GM12878 (cell line): ENCODE data around the gene MORC1. TPM values are rescaled to one million over a fixed set of nuclear protein-coding genes. Genes with fewer than 3 reads are reported as not detected.

Experiments used
- ATAC-seq: fragments of 200-7000 bp; cut with Tn5 transposase; 3 replicates; pipeline ENCODE4 v1.9.1; 2020; ENCODE audit warnings: mild to moderate bottlenecking, moderate library complexity
- BruUV-seq: library from RNA; stranded (reverse); fragments of 400-500 nt; replicated peaks from 2 replicates; lab custom pipeline; 2021; lab: Mats Ljungman, UMichigan
- CTCF ChIA-PET: fragments of 300-600 bp; sonication (Branson Sonifier 250); formaldehyde crosslinking; extraction: SDS; loops from one replicate; lab custom pipeline; 2021; ENCODE audit warnings: inconsistent platforms; lab: Yijun Ruan, JAX
- POLR2A ChIA-PET: fragments of 350-600 bp; formaldehyde crosslinking; extraction: SDS; loops from one replicate; lab custom pipeline; 2021; ENCODE audit warnings: inconsistent platforms; lab: Charles Lee
- RAD21 ChIA-PET: fragments of 300-600 bp; sonication (Branson Sonifier 250); formaldehyde crosslinking; loops from one replicate; lab custom pipeline; 2023; ENCODE audit warnings: antibody characterized with exemption; ENCODE audit not compliant: unreplicated experiment; lab: Charles Lee
- SMC1A ChIA-PET: fragments of 300-600 bp; sonication (Branson Sonifier 250); formaldehyde crosslinking; loops from one replicate; lab custom pipeline; 2023; ENCODE audit not compliant: unreplicated experiment, uncharacterized antibody; lab: Charles Lee
- DNase-seq: peaks from one replicate; pipeline ENCODE4 v3.0.0-alpha.2; 2011; ENCODE audit warnings: low read depth, low spot score
- FAIRE-seq: peaks from 3 replicates; lab custom pipeline; 2011; peaks lifted over from hg19 to GRCh38; lab: Jason Lieb, UNC
- H2AFZ ChIP-seq: 2 replicates; pipeline ENCODE4 v1.6.0; 2011; ENCODE audit warnings: low read depth, low read length, control low read depth; ENCODE audit not compliant: control insufficient read depth
- H3K27ac ChIP-seq: 2 replicates; pipeline ENCODE4 v1.5.1; 2011; ENCODE audit warnings: control low read depth; ENCODE audit not compliant: control insufficient read depth, insufficient read depth
- H3K27me3 ChIP-seq, 2 experiments: replicated peaks in 1 of 2; 2 replicates each; pipeline versions ENCODE4 v1.6.0 to v1.6.1; 2011; ENCODE audit warnings: low read length in 1 of 2; ENCODE audit not compliant: control insufficient read depth in 2 of 2, insufficient read depth in 2 of 2
- H3K36me3 ChIP-seq, 2 experiments: 2 replicates each; pipeline ENCODE4 v1.5.1; 2011; ENCODE audit warnings: low read length in 1 of 2; ENCODE audit not compliant: control insufficient read depth in 2 of 2, insufficient read depth in 2 of 2
- H3K4me1 ChIP-seq: 2 replicates; pipeline ENCODE4 v1.6.1; 2011; ENCODE audit warnings: mild to moderate bottlenecking, low read length, moderate library complexity, mixed read lengths; ENCODE audit not compliant: control insufficient read depth, insufficient read depth
- H3K4me2 ChIP-seq: 2 replicates; pipeline ENCODE4 v1.6.0; 2011; ENCODE audit warnings: control low read depth; ENCODE audit not compliant: control insufficient read depth, insufficient read depth
- H3K4me3 ChIP-seq: fragments of 200-600 bp; sonication (generic); 2 replicates; pipeline ENCODE4 v1.5.1; 2016
- H3K79me2 ChIP-seq: 2 replicates; pipeline ENCODE4 v1.6.0; 2011; ENCODE audit warnings: low read length; ENCODE audit not compliant: control insufficient read depth, insufficient read depth
- H3K9ac ChIP-seq: 2 replicates; pipeline ENCODE4 v1.8.0; 2011; ENCODE audit warnings: low read length, control low read depth, mixed read lengths; ENCODE audit not compliant: control insufficient read depth, insufficient read depth
- H3K9me3 ChIP-seq: replicated peaks from 3 replicates; pipeline ENCODE4 v1.5.1; 2011; ENCODE audit warnings: mild to moderate bottlenecking, low read length; ENCODE audit not compliant: control insufficient read depth, insufficient read depth
- H4K20me1 ChIP-seq: 2 replicates; pipeline ENCODE4 v1.6.0; 2011; ENCODE audit not compliant: control insufficient read depth, insufficient read depth
- BCL3 ChIP-seq: IDR thresholded peaks from 2 replicates; pipeline ENCODE4 v1.6.1; 2011; ENCODE audit warnings: borderline replicate concordance, low read depth, mild to moderate bottlenecking, moderate library complexity, low read length; ENCODE audit not compliant: insufficient read depth, poor library complexity, severe bottlenecking
- FOXK2 ChIP-seq: fragments of 450-650 bp; IDR thresholded peaks from 2 replicates; pipeline ENCODE4 v1.6.1; 2017; ENCODE audit warnings: mild to moderate bottlenecking, moderate library complexity
- IKZF2 ChIP-seq, 2 experiments: fragments of 450-650 bp; IDR thresholded peaks; 2 replicates each; pipeline ENCODE4 v1.6.1; 2017; ENCODE audit warnings: mild to moderate bottlenecking in 2 of 2, moderate library complexity in 2 of 2
- NRF1 ChIP-seq: conservative IDR thresholded peaks from 2 replicates; pipeline ENCODE4 v1.6.1; 2011; ENCODE audit warnings: mild to moderate bottlenecking, low read depth, low read length, improper control_type of control experiment
- PKNOX1 ChIP-seq: fragments of 450-650 bp; IDR thresholded peaks from 2 replicates; pipeline ENCODE4 v1.6.1; 2016; ENCODE audit warnings: mild to moderate bottlenecking
- SKIL ChIP-seq: fragments of 450-650 bp; IDR thresholded peaks from 2 replicates; pipeline ENCODE4 v1.6.1; 2017; ENCODE audit warnings: mild to moderate bottlenecking, low read depth, inconsistent platforms; ENCODE audit not compliant: poor library complexity, severe bottlenecking
- WGBS: methylation state at CpG from one replicate; pipeline ENCODE4 v1.1.6; 2016; ENCODE audit warnings: low lambda C conversion rate; ENCODE audit not compliant: insufficient replicate concordance, insufficient coverage; ENCODE audit errors: missing lambda C conversion rate; 5-methylcytosine and 5-hydroxymethylcytosine counted together
- in situ Hi-C: fragments of 300-500 bp; cut with MboI; formaldehyde crosslinking; loops from 9 replicates; pipeline ENCODE4 v1.14.3; 2018; ENCODE audit warnings: mixed read lengths
- intact Hi-C: fragments of 100-400 bp; cut with micrococcal nuclease; formaldehyde crosslinking; loops from one replicate; pipeline ENCODE4 v1.14.2; 2022; ENCODE audit not compliant: unreplicated experiment
- polyA plus RNA-seq, 11 experiments: library from polyadenylated mRNA; depleted of rRNA in 4 of 11; unstranded in 6 of 11; stranded (reverse) in 5 of 11; fragments of >200 nt; fragmentation: Nextera tagmentation in 4 of 11; fragmentation: Illumina TruSeq in 1 of 11; extraction: Ambion mirVana in 4 of 11; extraction: Trizol in 1 of 11; gene quantifications; 1 replicate in 1 of 11; 2 replicates in 10 of 11; pipeline versions ENCODE4 v1.2.1 to v1.2.3, GENCODE V29; 2011 to 2016; ENCODE audit warnings: inconsistent platforms in 2 of 11, missing spikeins in 2 of 11, low read depth in 1 of 11
- total RNA-seq, 4 experiments: library from RNA; depleted of rRNA in 3 of 4; stranded (reverse); fragments of >200 nt in 3 of 4; fragmentation: Illumina TruSeq in 1 of 4; extraction: Trizol in 1 of 4; gene quantifications; 2 replicates each; pipeline versions ENCODE4 v1.2.1 to v1.2.3, GENCODE V29; 2013 to 2021

Gene MORC1
- total and polyA plus RNA-seq, 10 of the 15 experiments (the other 5 are each of a cell fraction or from before 2014, with no cell fraction given): 0.18 TPM; not detected in 9

- ChIA-PET RAD21 (no interaction called here), CTCF (interaction anchor here (0.8 kb wide), 1 partner anchor 9 kb away, joined by 3 read pairs; no protein-coding TSS in a partner anchor), POLR2A (no interaction called here)
- BruUV-seq: no TSS peak
- H3K79me2 ChIP-seq: no peaks in the 10 kb centered on the region
- H3K4me2 ChIP-seq: no peak overlapping the region
- no peak for FAIRE-seq
- in situ Hi-C loops: no loop called here
- no peak overlapping the region for H3K4me3 ChIP-seq
- H3K9me3 ChIP-seq: no peaks in the 10 kb centered on the region
- no peak overlapping the region for H2AFZ ChIP-seq
- TF ChIP-seq NRF1: no peak
- TF ChIP-seq BCL3: no peak
- no peak for TF ChIP-seq IKZF2 (IDR thresholded peaks at IDR 0.05)
- no peak for TF ChIP-seq SKIL
- no peak for TF ChIP-seq PKNOX1
- no peak for TF ChIP-seq FOXK2
- TF ChIP-seq, all 136 proteins: peak for 0
- no peaks in the 10 kb centered on the region for H3K36me3 ChIP-seq
- 17% methylated on average over 4 of the region's 4 CpGs for WGBS
- intact Hi-C loops: no loop called here
- SMC1A ChIA-PET: no interaction called here
- H3K27me3 ChIP-seq: no peaks in the 10 kb centered on the region; a peak in 1 of 4 replicates
- DNase-seq (no peak), ATAC-seq (no peak)
- no peak overlapping the region for H3K9ac ChIP-seq
- H4K20me1 ChIP-seq: no peaks in the 10 kb centered on the region
- H3K4me1 ChIP-seq: no peaks in the 10 kb centered on the region
- H3K27ac ChIP-seq: no peak overlapping the region
These were observed 177.8 kb downstream of the MORC1 start for GRCh38 chr3:108940166-108940565.
